Esophagus squamous epithelium (tissue), 5 donors: ENCODE measurements around the gene DCBLD1. TPM values are rescaled to one million over a fixed set of nuclear protein-coding genes. Genes with fewer than 3 reads are reported as not detected.

Source experiments
- DNase-seq: peaks from one replicate; lab custom pipeline; 2025; lab: John Stamatoyannopoulos, UW
- H3K27ac ChIP-seq, 4 donors: fragments of 200-600 bp; sonication (generic); one replicate each; pipeline ENCODE4 v1.5.1; 2016 to 2019; ENCODE audit warnings: mild to moderate bottlenecking in 1 of 4
- H3K27me3 ChIP-seq, 4 donors: fragments of 200-600 bp; sonication (generic); 1 replicate in 3 of 4; 2 replicates in 1 of 4; pipeline versions ENCODE4 v1.5.1 to v1.6.0; 2017 to 2021; ENCODE audit warnings: antibody characterized with exemption in 1 of 4
- H3K36me3 ChIP-seq, 3 donors: fragments of 200-600 bp; sonication (generic); one replicate each; pipeline ENCODE4 v1.5.1; 2016 to 2019
- H3K4me1 ChIP-seq, 3 donors: fragments of 200-600 bp; sonication (generic); one replicate each; pipeline ENCODE4 v1.5.1; 2017 to 2019
- H3K4me3 ChIP-seq, 4 donors: fragments of 200-600 bp; sonication (generic); 1 replicate in 3 of 4; 2 replicates in 1 of 4; pipeline ENCODE4 v1.5.1; 2016 to 2019; ENCODE audit warnings: mild to moderate bottlenecking in 2 of 4, moderate library complexity in 1 of 4
- H3K9me3 ChIP-seq, 3 donors: fragments of 200-600 bp; sonication (generic); one replicate each; pipeline ENCODE4 v1.5.1; 2016 to 2019
- CTCF ChIP-seq, 6 experiments: fragments of 450-650 bp in 4 of 6; fragments of 200-600 bp in 2 of 6; sonication (generic) in 2 of 6; IDR thresholded peaks; one replicate each; pipeline ENCODE4 v1.5.1; 2016 to 2019; ENCODE audit warnings: antibody characterized with exemption in 6 of 6, mild to moderate bottlenecking in 4 of 6, moderate library complexity in 4 of 6
- POLR2A ChIP-seq, 4 donors: fragments of 450-650 bp; IDR thresholded peaks; one replicate each; pipeline ENCODE4 v1.6.1; 2017; ENCODE audit warnings: antibody characterized with exemption in 4 of 4, mild to moderate bottlenecking in 4 of 4, moderate library complexity in 3 of 4
- WGBS, 2 donors: methylation state at CpG; one replicate each; pipeline ENCODE4 v1.1.5; 2018; 5-methylcytosine and 5-hydroxymethylcytosine counted together
- intact Hi-C: fragments of 100-400 bp; cut with DNase I; formaldehyde crosslinking; loops from one replicate; pipeline ENCODE4 v1.15.0; 2022
- total RNA-seq, 4 donors: library from RNA; depleted of rRNA; stranded (reverse); fragments of >200 nt; gene quantifications; one replicate each; pipeline ENCODE4 v1.1.0, GENCODE V29; 2016
- donor health status: DM: yes; HTN: yes; CAD: no.

DCBLD1 gene
- total RNA-seq, 4 donors from 2014 or later, result 6.7 to 19.1 (median 10.8) TPM

- H3K9me3 ChIP-seq, result no peaks in the 10 kb centered on the region
- no peaks in the 10 kb centered on the region for H3K36me3 ChIP-seq
- DNase-seq, result no peak
- H3K27ac ChIP-seq, result peak overlapping the region in 3 of 4 donors; percentile 38 to 63 (median 50)
- no peak for TF ChIP-seq POLR2A (IDR thresholded peaks at IDR 0.05)
- no peak for TF ChIP-seq CTCF (IDR thresholded peaks at IDR 0.05)
- intact Hi-C loops, result no loop called here
- no peaks in the 10 kb centered on the region for H3K27me3 ChIP-seq
- peaks cover 0 to 53% (median 36%) of the 10 kb centered on the region in 3 donors for H3K4me1 ChIP-seq
- 47 to 65% methylated on average over 2 of the region's 2 CpGs for WGBS, 2 donors
- H3K4me3 ChIP-seq, result no peak overlapping the region
Observed at GRCh38 chr6:117495869-117496268, 13.4 kb downstream of the DCBLD1 start.

DNA sequence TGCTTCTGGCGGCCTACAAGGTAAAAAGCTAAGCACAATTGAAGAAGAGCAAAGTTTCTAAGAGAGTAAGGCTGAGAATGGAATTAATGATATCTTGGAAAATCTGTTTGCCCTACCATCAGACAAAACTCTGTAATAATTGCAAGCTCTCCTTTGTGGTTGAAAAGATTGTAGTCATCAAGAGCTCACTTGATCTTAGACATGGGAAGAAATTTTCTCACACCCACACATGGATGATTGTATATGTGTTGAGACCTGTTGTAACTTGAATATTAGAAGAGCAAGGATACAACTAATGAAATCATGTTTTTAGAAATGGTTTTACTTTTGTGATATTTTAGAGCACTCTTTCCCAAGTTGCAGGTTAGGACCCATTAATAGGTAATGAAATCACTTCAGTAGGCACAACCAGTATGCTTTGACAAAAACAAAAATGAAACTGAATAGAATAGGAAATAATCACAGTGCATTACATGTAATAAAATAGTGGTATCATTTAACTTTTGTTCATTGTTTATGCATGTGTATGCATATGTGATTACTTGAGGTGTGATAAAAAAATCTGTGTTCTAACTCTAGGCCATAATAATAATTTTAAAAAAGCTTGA lies 14.0 kb downstream of the DCBLD1 start:
- Histone ChIP-seq H3K36me3 (no peaks in the 10 kb centered on the region), H3K4me3 (peak overlapping the region in 1 of 4 donors; percentile 40), H3K9me3 (no peaks in the 10 kb centered on the region), H3K27me3 (no peaks in the 10 kb centered on the region), H3K27ac (peak overlapping the region; percentile 38 to 65 (median 56)), H3K4me1 (peaks cover 0 to 53% (median 36%) of the 10 kb centered on the region in 3 donors)
- TF ChIP-seq POLR2A (IDR thresholded peaks at IDR 0.05), result no peak
- TF ChIP-seq CTCF (IDR thresholded peaks at IDR 0.05), result no peak
- no peak for DNase-seq
- intact Hi-C loops, result no loop called here
- 59 to 60% methylated on average over 1 of the region's 1 CpG for WGBS, 2 donors

- WGBS, 2 donors, result 22 to 40% methylated on average over 1 of the region's 1 CpG
- Histone ChIP-seq H3K27ac (peak overlapping the region; percentile 38 to 65 (median 56)), H3K9me3 (no peaks in the 10 kb centered on the region), H3K27me3 (no peaks in the 10 kb centered on the region), H3K4me1 (peaks cover 0 to 53% (median 36%) of the 10 kb centered on the region in 3 donors), H3K36me3 (no peaks in the 10 kb centered on the region), H3K4me3 (peak overlapping the region in 1 of 4 donors; percentile 40)
- TF ChIP-seq CTCF (IDR thresholded peaks at IDR 0.05) (no peak), POLR2A (IDR thresholded peaks at IDR 0.05) (no peak)
- DNase-seq, result no peak
- intact Hi-C loops, result no loop called here
Observed at GRCh38 chr6:117497237-117497636, 14.8 kb downstream of the DCBLD1 start.

- TF ChIP-seq CTCF (IDR thresholded peaks at IDR 0.05) (no peak), POLR2A (IDR thresholded peaks at IDR 0.05) (no peak)
- intact Hi-C loops, result no loop called here
- no peak for DNase-seq
- 4 to 22% methylated on average over 2 of the region's 2 CpGs for WGBS, 2 donors
- Histone ChIP-seq H3K27ac (peak overlapping the region; percentile 14 to 63 (median 44)), H3K9me3 (no peaks in the 10 kb centered on the region), H3K27me3 (no peaks in the 10 kb centered on the region), H3K36me3 (no peaks in the 10 kb centered on the region), H3K4me1 (peaks cover 0 to 59% (median 38%) of the 10 kb centered on the region in 3 donors), H3K4me3 (no peak overlapping the region)
Observed at GRCh38 chr6:117498159-117498558, 15.7 kb downstream of the DCBLD1 start.

DNA sequence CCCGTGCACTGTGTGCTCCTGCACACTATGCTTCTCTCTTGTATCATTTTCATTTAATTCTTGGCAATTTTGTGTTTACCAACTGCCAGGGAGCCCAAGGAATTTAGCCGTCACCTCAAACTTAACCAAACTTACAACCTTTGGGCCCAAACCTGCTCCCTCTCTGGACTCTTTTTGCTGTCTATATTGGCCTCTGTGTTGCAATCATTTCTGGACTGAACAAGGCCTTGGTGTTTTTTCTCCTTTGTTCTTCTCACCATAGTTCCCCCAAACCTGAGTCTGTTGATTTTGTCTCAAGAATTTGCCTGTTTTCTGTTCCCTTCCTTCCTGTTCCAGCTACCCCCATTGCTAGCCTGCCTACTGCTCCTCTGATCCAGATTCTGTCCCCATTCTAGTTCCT lies 19.2 kb downstream of the DCBLD1 start:
- Histone ChIP-seq H3K27me3 (no peaks in the 10 kb centered on the region), H3K4me3 (no peak overlapping the region), H3K36me3 (peaks cover 0 to 23% (median 0%) of the 10 kb centered on the region in 3 donors), H3K4me1 (peaks cover 3 to 38% (median 21%) of the 10 kb centered on the region in 3 donors), H3K9me3 (no peaks in the 10 kb centered on the region), H3K27ac (no peak overlapping the region)
- 46 to 70% methylated on average over 2 of the region's 2 CpGs for WGBS, 2 donors
- TF ChIP-seq CTCF (IDR thresholded peaks at IDR 0.05), result no peak
- no peak for TF ChIP-seq POLR2A (IDR thresholded peaks at IDR 0.05)
- intact Hi-C loops, result no loop called here
- no peak for DNase-seq
